ENCODE measurements around the gene UQCRC1. TPM values are rescaled to one million over a fixed set of nuclear protein-coding genes. Genes with fewer than 3 reads are reported as not detected.

UQCRC1 gene
- total RNA-seq, 1 donor from 2014 or later, result 273 TPM

GRCh38 chr3:48565591-48566400 lies 43.6 kb downstream of the UQCRC1 start:
- TF ChIP-seq CTCF (conservative IDR thresholded peaks at IDR 0.05), result no peak
- Mint-ChIP-seq H3K4me1 (ENCODE audit: unreplicated experiment) (peaks cover 12% of the 10 kb centered on the region), H3K4me3 (no peak overlapping the region), H3K9me3 (no peaks in the 10 kb centered on the region), H3K27me3 (no peaks in the 10 kb centered on the region), H3K36me3 (peaks cover 4% of the 10 kb centered on the region), H3K27ac (no peak overlapping the region)
- DNase-seq (ENCODE audit: extremely low spot score, unreplicated experiment), result no peak

- H3K36me3 Mint-ChIP-seq, result peaks cover 4% of the 10 kb centered on the region
- H3K9me3 Mint-ChIP-seq, result no peaks in the 10 kb centered on the region
- TF ChIP-seq CTCF (conservative IDR thresholded peaks at IDR 0.05), result no peak
- H3K4me3 Mint-ChIP-seq, result no peak overlapping the region
- H3K27ac Mint-ChIP-seq, result no peak overlapping the region
- peaks cover 18% of the 10 kb centered on the region for H3K4me1 Mint-ChIP-seq (ENCODE audit: unreplicated experiment)
- no peaks in the 10 kb centered on the region for H3K27me3 Mint-ChIP-seq
- no peak for DNase-seq (ENCODE audit: extremely low spot score, unreplicated experiment)
These were observed 44.3 kb downstream of the UQCRC1 start for GRCh38 chr3:48565186-48565585.

GRCh38 chr3:48564667-48565066 lies 44.8 kb downstream of the UQCRC1 start:
- H3K4me3 Mint-ChIP-seq, result no peak overlapping the region
- no peak for TF ChIP-seq CTCF (conservative IDR thresholded peaks at IDR 0.05)
- no peaks in the 10 kb centered on the region for H3K27me3 Mint-ChIP-seq
- no peaks in the 10 kb centered on the region for H3K9me3 Mint-ChIP-seq
- peaks cover 23% of the 10 kb centered on the region for H3K4me1 Mint-ChIP-seq (ENCODE audit: unreplicated experiment)
- no peak overlapping the region for H3K27ac Mint-ChIP-seq
- no peak for DNase-seq (ENCODE audit: extremely low spot score, unreplicated experiment)
- peaks cover 4% of the 10 kb centered on the region for H3K36me3 Mint-ChIP-seq

GRCh38 chr3:48564022-48564421 lies 45.4 kb downstream of the UQCRC1 start:
- no peaks in the 10 kb centered on the region for H3K27me3 Mint-ChIP-seq
- DNase-seq (ENCODE audit: extremely low spot score, unreplicated experiment), result no peak
- no peaks in the 10 kb centered on the region for H3K9me3 Mint-ChIP-seq
- no peak overlapping the region for H3K4me3 Mint-ChIP-seq
- TF ChIP-seq CTCF (conservative IDR thresholded peaks at IDR 0.05), result no peak
- H3K36me3 Mint-ChIP-seq, result peaks cover 4% of the 10 kb centered on the region
- peaks cover 28% of the 10 kb centered on the region for H3K4me1 Mint-ChIP-seq (ENCODE audit: unreplicated experiment)
- no peak overlapping the region for H3K27ac Mint-ChIP-seq

- TF ChIP-seq CTCF (conservative IDR thresholded peaks at IDR 0.05), result no peak
- Mint-ChIP-seq H3K27me3 (no peaks in the 10 kb centered on the region), H3K4me3 (no peak within 1 kb of the TSS), H3K9me3 (no peaks in the 10 kb centered on the region), H3K27ac (peak within 1 kb of the TSS; percentile 29), H3K4me1 (ENCODE audit: unreplicated experiment) (peaks cover 33% of the 10 kb centered on the region), H3K36me3 (peaks cover 4% of the 10 kb centered on the region)
- no peak for DNase-seq (ENCODE audit: extremely low spot score, unreplicated experiment)
These were observed 46.0 kb downstream of the UQCRC1 start, which contains the start of gene UCN2 for GRCh38 chr3:48563382-48563918. TSS of gene UCN2 (minus strand) at chr3:48563781. CDS start at chr3:48563124, 657 bp downstream.

All from type B pancreatic cell (in vitro differentiated cells).